Measurements from ENCODE around the gene ROGDI.

The ROGDI gene

GRCh38 chr16:4839942-4840341 lies 37.5 kb upstream of the ROGDI start:
- H3K4me3 ChIP-seq (replicated peaks; ENCODE audit: low read depth, low read length), result no peak overlapping the region
- no peak for DNase-seq (ENCODE audit: extremely low read depth, low read depth)
- TF ChIP-seq, protein P1, sequence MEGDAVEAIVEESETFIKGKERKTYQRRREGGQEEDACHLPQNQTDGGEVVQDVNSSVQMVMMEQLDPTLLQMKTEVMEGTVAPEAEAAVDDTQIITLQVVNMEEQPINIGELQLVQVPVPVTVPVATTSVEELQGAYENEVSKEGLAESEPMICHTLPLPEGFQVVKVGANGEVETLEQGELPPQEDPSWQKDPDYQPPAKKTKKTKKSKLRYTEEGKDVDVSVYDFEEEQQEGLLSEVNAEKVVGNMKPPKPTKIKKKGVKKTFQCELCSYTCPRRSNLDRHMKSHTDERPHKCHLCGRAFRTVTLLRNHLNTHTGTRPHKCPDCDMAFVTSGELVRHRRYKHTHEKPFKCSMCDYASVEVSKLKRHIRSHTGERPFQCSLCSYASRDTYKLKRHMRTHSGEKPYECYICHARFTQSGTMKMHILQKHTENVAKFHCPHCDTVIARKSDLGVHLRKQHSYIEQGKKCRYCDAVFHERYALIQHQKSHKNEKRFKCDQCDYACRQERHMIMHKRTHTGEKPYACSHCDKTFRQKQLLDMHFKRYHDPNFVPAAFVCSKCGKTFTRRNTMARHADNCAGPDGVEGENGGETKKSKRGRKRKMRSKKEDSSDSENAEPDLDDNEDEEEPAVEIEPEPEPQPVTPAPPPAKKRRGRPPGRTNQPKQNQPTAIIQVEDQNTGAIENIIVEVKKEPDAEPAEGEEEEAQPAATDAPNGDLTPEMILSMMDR (IDR thresholded peaks at IDR 0.05; ENCODE audit: low read depth, low read length, missing control alignments), result no peak

DNA sequence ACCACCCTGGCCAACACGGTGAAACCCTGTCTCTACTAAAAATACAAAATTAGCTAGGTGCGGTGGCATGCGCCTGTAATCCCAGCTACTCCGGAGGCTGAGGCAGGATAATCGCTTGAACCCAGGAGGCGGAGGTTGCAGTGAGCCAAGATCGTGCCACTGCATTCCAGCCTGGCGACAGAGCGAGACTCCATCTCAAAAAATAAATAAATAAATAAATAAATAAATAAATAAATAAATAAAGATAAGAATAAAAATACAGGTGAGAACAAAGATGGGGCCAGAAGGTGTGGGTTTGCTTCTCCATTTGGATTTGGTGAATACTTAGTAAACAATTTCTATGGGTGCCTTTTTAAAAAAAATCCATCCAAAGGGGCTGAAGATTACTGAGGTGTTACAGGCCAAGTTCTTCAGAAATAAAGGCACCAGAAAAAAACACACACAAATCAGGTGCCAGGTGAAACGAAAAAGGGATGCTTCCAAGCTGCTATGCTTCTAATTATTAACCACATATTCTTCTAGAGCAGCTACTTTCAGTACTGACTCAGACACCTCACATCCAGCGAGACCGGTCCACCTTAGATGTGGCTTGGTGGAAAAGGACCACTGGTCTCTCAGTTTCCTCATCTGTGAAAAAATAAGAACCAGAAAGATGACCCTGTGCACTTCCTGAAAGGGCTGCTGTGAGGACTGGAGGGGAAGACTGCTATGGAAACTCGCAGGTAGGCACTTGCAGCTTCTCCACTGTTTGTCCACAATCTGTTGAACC lies 35.5 kb upstream of the ROGDI start:
- H3K4me3 ChIP-seq (replicated peaks; ENCODE audit: low read depth, low read length), result no peak overlapping the region
- DNase-seq (ENCODE audit: extremely low read depth, low read depth), result no peak
- TF ChIP-seq, protein P1 (IDR thresholded peaks at IDR 0.05; ENCODE audit: low read depth, low read length, missing control alignments), result no peak

- TF ChIP-seq, protein P1 (IDR thresholded peaks at IDR 0.05; ENCODE audit: low read depth, low read length, missing control alignments), result no peak
- DNase-seq (ENCODE audit: extremely low read depth, low read depth), result no peak
- no peak overlapping the region for H3K4me3 ChIP-seq (replicated peaks; ENCODE audit: low read depth, low read length)
Observed at GRCh38 chr16:4836727-4837126, 34.3 kb upstream of the ROGDI start.

DNA sequence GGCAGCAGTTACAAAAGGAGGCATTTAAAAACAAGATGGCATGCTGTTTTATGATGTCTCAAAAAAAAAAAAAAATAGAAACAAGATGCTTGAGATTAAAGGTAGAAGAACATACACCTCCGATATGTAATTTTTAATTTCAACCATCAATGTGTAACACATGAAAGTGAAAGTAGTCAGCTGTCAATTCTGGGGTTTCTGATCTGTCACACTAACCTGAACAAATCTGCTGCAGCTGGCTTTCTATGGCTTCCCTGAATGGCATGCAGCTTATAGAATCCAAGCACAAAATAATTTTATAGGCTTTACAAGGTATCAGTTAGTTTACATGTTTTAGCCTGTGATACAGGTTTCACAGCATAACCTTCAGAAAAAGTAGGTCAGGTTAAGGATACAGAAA lies 31.2 kb upstream of the ROGDI start:
- TF ChIP-seq, protein P1 (IDR thresholded peaks at IDR 0.05; ENCODE audit: low read depth, low read length, missing control alignments), result no peak

GRCh38 chr16:4832698-4833343 lies 30.4 kb upstream of the ROGDI start:
- TF ChIP-seq, protein P1 (IDR thresholded peaks at IDR 0.05; ENCODE audit: low read depth, low read length, missing control alignments), result no peak
- DNase-seq (ENCODE audit: extremely low read depth, low read depth), result no peak

More for the DNA sequence above, 31.2 kb upstream of the ROGDI start:
- no peak overlapping the region for H3K4me3 ChIP-seq (replicated peaks; ENCODE audit: low read depth, low read length)
- DNase-seq (ENCODE audit: extremely low read depth, low read depth), result no peak

DNA sequence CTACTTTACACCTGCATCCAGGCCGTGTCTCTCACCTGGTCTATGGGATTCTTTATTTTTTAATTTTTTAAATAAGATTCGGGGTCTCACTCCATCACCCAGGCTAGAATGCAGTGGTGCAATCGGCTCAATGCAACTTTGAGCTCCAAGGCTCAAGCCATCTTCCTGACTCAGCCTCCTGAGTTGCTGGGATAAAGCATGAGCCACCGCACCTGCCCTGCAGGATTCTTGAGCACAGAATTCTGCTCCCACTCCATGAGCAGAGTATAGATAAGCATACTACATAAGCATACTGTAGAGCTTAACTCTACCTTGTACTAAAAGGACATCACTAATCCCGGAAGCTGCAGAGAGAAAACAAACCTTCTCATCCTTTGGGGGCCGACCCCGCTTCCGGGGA lies 29.2 kb upstream of the ROGDI start:
- H3K4me3 ChIP-seq (replicated peaks; ENCODE audit: low read depth, low read length), result no peak overlapping the region
- DNase-seq (ENCODE audit: extremely low read depth, low read depth), result no peak
- TF ChIP-seq, protein P1 (IDR thresholded peaks at IDR 0.05; ENCODE audit: low read depth, low read length, missing control alignments), result no peak

More at GRCh38 chr16:4832698-4833343, 30.4 kb upstream of the ROGDI start:
- H3K4me3 ChIP-seq (replicated peaks; ENCODE audit: low read depth, low read length), result no peak overlapping the region
